Eye (tissue), 1 donor: ENCODE measurements around the gene IDUA.

Experiments
- DNase-seq: peaks from one replicate; pipeline ENCODE4 v3.0.0-alpha.2; 2015

The IDUA gene

DNA sequence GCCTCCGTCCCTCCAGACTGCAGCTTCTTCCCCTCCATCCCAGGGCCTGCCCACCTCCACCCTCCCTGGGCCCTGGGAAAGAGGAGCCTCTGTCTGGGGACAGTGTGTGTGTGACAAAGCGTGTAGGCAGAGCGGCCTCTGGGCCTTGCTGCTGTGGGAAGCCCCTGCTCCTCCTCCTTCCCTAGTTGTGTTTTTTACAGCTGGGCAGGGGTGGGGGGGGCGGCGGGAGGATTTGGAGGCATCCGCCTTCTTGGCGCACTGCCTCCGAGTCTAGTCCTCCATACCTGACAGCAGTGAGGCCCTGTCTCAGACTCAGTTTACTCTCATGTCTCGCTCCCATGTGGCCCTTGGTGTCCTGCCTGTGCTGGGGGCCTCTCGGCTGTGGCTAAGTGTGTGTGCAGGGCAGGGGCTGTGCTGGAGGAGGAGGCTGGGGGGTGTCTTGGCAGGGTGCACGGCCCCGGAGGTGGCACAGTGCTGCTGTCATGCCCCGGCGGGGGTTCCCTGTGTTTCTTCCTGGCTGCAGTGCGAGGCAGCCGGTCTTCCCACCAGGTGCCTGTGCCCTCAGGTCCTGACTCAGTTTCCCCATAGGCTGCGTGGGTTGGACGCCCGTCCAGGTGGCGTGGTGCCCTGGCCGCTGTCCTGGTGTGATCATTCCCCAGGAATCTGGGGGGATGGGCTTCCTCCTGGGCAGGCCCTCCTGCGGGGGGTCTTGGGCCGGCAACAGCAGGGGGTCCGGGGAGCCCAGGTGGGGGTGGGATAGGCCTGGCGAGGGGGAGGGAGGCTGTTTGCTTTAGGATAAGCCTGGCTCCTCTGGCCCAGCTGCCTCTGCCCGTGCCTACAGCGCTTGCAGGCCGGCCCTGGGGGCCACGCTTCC lies 31.5 kb downstream of the IDUA start:
- no peak for DNase-seq

DNA sequence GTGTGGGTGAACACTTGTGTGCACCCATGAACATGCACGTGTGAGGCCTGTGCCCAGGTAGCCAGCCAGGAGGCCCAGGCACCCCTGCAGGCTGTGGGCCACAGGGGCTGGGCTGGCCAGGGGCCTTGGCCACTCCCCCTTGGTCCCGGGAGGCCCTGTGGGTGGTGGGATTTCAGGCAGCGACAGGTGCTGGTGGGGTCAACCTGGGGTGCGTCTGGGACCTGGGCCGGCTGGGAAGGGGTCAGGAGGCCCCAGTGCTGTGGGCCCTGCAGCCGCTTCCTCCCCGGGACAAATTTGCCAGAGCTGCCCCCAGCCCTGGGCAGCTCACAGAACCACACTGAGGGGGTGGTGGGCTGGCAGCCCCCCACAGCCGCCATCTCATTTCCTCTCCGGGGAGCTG lies 32.5 kb downstream of the IDUA start:
- DNase-seq, result no peak

DNA sequence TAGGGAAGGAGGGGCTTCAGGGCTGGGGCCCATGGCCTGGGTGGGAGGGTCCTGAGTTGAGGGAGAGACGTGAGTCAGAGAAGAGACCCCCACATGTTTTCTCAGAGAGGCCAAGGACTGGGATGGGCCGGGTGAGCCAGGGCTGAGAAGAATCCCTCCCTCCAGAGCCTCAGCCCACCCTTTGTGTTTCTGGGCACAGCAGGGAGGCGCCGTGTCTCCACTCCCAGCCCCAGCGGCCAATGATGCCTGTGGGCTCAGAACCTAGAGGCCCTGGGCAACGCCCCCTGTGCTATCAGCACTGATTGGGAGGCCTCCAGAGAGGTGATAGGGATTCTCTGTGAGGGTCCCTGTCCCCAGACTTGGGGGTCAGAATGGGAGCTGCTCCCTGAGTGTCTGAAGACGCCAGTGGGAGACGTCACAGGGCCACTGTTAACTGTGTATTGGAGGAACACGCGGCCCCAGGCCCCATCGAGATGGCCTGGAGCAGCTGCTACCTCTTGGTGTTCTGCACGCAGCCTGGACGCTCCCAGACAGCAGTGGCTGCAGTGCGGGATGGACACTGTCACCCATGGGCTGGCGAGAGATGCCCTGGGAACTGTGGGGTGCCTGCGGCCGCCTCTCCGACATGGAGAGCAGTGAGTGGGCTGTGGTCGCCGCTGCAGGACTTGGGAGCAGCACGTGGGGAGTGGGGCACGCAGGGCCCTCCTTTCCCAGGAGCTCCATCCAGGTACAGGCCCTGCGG lies 33.1 kb downstream of the IDUA start:
- DNase-seq, result peak; percentile 79

DNA sequence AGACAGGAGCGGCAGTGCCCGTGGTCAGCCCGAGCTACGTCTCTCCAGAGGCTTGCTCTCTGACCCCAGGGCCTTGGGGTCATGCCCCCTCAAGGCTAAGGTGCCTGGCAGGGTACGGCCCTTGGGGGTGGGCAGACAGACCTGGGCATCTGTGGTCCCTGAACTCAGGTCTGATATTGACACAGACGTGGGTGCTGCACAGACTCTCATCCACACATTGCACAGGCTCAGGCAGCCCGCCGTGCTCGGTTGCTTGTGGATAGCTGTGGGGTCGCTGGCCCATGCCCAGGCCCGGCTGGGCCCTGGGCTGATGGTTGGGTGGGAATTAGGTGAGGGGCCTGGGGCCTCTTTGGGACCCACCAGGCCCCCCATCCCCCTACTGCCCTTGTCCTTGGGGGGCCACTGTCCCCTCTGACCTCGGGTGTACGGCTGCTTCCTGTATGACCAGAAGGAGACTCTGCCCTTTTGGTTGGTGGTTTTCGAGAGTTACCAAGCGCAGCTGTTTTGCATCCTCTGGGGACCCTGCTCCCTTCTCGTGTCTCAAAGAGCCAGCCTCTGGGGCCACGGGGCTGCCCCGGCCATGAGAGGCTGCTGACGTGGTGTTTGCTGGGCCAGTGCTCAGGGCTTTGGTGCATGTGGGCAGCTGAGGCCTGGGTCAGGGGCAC lies 34.7 kb downstream of the IDUA start:
- DNase-seq, result no peak

DNA sequence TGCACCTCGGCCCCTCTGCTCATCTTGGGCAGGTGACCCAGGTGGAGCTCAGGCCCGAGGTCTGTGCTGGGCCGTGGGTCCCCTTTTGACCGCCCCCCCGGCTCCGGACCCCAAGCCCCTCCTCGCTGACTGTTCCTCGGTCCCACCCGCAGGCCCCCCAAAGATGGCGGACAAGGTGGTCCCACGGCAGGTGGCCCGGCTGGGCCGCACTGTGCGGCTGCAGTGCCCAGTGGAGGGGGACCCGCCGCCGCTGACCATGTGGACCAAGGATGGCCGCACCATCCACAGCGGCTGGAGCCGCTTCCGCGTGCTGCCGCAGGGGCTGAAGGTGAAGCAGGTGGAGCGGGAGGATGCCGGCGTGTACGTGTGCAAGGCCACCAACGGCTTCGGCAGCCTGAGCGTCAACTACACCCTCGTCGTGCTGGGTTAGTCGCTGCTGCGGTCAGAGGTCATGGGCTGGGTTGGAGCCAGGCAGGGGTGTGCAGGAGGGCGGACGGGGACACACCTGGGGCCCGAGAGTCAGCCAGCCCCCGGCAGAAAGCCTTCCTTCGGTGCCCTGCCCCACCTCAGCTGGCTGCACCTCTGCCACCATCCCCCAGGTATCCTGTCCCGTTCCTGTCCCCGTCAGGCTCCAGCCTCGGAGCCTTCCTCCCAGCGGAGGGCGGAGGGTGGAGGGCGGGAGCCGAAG lies 35.4 kb downstream of the IDUA start:
- no peak for DNase-seq

DNA sequence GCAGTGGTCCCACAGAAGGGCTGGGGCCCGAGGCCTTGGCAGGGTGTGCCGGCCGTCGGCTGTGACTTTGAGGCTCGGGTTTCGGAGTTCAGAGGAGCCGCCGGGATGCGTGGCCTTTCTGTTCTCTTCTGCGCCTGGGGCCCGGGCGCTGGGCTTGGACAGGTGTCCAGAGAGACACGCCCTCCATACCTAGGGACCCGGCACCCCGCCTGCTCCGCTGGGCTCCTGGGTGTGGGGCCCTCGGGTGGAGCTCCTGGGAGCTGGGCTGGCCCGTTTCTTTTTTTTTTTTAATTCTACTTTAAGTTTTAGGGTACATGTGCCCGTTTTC lies 35.9 kb downstream of the IDUA start:
- no peak for DNase-seq

DNA sequence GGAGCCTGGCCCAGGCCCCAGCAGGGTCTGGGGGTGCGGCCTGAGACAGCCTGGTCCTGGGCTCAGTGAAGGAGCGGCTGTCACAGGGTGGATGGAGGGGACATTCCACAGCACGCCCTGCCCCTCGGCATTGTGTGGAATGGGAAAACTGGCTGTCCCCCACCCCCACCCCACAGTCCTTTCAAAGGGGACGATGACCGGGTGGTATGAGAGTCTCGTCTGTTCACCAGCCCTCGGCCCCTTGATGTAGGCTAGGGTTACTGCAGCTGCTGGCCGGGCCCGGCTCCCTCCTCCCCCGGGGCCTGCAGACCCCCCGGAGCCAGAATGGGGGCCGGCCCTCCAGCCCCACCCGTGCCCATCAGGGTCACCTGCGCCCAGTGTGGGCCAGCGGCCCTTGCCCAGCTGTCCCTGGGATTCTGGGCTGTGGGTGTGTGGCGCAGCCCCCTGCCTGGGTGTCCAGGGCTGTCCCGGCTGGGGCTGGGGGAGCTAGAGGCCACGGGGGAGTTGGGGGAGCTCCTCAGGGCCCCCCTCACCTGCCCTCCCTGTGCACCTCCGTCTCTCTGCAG lies 36.3 kb downstream of the IDUA start:
- no peak for DNase-seq

DNA sequence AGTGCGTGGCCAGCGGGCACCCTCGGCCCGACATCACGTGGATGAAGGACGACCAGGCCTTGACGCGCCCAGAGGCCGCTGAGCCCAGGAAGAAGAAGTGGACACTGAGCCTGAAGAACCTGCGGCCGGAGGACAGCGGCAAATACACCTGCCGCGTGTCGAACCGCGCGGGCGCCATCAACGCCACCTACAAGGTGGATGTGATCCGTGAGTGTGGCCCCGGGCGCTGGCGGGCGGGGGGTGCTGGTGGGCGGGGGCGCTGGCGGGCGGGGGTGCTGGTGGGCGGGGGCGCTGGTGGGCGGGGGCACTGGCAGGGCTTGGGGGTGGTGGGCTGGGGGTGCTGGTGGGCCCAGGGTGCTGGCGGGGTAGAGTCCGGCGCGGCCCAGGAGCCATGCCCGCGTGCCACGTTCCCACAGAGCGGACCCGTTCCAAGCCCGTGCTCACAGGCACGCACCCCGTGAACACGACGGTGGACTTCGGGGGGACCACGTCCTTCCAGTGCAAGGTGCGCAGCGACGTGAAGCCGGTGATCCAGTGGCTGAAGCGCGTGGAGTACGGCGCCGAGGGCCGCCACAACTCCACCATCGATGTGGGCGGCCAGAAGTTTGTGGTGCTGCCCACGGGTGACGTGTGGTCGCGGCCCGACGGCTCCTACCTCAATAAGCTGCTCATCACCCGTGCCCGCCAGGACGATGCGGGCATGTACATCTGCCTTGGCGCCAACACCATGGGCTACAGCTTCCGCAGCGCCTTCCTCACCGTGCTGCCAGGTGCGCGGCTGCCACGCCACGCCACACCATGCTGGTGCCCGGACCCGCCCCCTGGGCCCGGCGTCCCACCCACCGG lies 37.3 kb downstream of the IDUA start:
- no peak for DNase-seq

DNA sequence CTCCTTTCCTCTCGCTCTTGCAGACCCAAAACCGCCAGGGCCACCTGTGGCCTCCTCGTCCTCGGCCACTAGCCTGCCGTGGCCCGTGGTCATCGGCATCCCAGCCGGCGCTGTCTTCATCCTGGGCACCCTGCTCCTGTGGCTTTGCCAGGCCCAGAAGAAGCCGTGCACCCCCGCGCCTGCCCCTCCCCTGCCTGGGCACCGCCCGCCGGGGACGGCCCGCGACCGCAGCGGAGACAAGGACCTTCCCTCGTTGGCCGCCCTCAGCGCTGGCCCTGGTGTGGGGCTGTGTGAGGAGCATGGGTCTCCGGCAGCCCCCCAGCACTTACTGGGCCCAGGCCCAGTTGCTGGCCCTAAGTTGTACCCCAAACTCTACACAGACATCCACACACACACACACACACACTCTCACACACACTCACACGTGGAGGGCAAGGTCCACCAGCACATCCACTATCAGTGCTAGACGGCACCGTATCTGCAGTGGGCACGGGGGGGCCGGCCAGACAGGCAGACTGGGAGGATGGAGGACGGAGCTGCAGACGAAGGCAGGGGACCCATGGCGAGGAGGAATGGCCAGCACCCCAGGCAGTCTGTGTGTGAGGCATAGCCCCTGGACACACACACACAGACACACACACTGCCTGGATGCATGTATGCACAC lies 38.2 kb downstream of the IDUA start:
- no peak for DNase-seq

DNA sequence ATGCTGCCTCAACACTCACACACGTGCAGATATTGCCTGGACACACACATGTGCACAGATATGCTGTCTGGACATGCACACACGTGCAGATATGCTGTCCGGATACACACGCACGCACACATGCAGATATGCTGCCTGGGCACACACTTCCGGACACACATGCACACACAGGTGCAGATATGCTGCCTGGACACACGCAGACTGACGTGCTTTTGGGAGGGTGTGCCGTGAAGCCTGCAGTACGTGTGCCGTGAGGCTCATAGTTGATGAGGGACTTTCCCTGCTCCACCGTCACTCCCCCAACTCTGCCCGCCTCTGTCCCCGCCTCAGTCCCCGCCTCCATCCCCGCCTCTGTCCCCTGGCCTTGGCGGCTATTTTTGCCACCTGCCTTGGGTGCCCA lies 39.3 kb downstream of the IDUA start:
- DNase-seq, result no peak

DNA sequence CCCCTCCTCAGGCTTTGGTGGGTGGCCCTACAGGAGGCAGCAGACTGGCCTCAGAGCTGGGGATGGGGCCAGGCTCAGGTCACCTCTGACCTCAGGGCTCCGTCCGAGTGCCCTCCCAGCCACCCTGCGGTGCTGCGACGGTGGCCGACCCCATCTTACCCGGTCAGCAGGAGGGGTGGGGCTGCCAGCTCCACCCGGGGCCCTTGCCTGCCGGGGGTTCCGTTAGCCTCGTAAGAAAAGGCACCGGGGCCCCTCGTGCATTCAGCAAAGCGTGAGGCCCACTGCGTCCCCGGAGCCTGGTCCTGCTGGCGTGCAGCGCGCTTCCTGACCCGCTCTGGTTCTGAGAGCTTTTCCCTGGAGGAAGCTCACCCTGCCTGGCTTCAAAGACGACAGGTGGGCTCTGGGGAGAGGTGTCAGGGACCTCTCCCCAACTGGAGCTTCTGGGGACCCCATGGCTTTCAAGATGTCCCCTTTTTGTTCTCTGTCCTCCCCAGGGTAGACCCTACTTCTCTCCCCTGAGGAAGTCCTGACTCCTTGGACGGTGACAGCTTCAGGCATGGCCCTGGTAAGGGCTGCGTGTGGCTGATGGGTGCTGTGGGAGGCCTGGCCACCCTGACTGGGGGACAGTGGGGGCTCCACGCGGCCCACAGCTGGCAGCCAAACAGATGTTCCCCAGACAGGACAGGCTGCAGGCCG lies 40.5 kb downstream of the IDUA start:
- DNase-seq, result no peak

DNA sequence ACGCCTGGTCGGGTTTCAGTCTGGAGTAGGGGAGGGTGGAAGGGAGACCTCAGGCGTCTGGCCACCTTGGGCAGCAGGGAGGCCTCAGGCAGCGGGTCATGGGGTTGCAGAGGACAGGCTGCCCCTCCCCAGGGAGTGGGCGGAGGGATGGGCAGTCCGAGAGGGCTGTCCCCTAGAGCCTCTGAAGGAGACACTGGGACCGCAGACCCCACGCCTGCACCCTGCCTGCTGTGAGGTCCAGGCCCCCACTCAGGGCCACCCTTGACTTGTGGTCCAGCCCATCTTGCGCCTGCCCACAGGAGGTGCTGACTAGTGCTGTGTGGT lies 41.0 kb downstream of the IDUA start:
- DNase-seq, result no peak

DNA sequence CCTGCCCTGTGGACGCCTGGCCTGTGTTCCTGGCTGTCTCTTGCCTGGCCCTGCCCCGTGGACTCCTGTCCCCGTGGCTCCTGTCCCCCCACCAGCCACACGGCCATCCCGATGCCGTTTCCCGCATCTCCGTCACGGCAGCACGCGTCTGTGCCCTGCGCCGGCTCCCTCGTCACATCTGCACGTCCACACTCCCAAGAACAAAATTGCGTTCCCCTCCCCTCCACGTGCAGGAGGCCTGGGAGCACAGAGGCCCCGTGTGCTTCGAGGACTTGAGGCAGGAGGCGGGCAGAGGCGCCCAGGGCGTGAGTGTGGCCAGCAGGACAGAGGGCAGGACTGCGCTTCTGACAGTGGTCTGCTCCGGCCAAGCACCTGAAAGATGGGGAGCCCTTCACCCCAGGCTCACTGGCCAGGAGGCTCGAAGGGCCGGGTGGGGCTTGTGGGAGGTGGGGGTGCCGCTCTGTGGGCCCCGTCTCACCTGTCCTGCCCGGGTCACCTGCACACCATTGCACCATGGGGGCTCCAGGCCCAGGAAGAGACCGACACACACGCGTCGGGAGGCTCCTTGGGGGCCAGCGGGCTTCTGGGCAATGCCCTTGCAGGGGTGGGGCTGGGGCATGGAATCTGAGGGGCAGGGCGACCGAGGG lies 41.9 kb downstream of the IDUA start:
- no peak for DNase-seq

DNA sequence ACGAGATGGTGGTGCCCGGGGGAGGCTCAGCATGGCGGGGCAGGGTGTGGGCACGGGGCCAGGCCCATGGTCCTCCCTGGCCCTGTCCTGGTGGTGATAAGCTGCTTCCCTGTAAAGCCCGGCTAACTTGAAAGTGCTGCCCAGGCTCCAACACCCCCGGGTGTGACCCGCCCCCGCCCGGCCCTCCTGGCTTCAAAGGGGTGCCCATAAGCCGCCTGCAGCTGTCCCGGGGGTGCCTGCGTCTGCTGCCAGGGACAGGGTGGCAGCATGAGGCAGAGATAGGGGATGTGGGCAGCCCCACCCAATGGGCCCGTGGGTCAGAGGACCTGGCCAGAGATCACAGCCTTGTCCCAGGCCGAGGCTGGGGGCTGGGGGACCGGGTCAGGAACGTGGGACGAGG lies 42.7 kb downstream of the IDUA start:
- DNase-seq, result no peak

DNA sequence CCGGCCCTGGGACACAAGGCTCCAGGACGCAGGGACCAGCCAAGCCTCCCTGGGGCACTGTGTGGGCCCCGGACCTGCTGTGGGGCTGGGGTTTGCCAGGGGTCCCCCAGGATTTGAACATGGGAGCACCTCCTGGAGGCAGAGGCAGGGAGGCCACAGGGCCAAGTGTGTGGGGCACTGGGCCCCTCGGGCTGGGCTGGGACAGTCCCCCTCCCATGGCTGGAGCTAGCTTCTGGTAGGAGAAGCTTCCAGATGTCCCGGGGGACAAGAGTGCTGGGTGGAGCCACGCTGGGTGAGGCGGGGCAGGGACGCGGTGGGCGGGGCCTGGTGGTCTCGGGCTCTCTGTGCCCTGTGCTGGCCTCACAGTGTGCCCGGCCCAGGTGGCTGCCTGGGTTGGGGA lies 43.2 kb downstream of the IDUA start:
- DNase-seq, result no peak

DNA sequence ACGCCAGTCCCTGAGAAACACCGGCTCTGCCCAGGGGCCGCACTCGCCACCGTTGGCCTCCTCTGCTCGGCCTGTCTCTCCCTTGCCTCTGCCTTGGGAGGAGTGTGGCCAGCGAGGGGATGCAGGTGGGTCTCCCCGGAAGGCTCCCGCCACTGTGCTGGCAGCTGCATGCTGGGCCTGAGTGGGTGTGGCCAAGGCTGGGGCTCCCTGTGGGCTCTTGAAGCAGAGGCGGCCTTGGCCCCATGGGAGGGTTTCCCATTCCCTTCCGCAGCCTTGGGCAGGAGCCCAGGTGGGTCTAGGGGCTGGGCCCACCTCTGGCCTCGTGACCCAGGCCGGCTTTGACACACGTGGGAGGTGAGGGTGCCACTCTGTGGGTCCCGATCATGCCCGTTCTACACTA lies 43.7 kb downstream of the IDUA start:
- no peak for DNase-seq

DNA sequence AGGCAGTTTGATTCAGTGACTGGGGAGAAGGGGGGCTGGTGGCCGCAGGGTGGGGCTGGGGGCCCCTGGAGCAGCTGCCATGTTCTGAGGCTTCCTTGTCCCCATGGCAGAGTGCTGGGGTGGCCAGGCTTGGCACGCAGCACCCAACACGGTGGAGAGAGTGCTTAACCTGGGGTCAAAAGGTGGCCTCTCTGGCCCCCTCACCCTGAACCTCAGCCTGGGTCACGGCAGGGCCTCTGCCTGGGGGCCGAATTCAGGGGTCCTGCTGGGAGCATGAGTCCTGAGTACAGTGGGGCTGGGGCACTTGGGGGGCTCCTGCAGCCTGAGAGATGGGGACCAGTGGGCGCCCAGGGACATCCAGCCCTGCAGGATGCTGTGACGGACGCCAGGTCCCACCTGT lies 44.5 kb downstream of the IDUA start:
- DNase-seq, result no peak

DNA sequence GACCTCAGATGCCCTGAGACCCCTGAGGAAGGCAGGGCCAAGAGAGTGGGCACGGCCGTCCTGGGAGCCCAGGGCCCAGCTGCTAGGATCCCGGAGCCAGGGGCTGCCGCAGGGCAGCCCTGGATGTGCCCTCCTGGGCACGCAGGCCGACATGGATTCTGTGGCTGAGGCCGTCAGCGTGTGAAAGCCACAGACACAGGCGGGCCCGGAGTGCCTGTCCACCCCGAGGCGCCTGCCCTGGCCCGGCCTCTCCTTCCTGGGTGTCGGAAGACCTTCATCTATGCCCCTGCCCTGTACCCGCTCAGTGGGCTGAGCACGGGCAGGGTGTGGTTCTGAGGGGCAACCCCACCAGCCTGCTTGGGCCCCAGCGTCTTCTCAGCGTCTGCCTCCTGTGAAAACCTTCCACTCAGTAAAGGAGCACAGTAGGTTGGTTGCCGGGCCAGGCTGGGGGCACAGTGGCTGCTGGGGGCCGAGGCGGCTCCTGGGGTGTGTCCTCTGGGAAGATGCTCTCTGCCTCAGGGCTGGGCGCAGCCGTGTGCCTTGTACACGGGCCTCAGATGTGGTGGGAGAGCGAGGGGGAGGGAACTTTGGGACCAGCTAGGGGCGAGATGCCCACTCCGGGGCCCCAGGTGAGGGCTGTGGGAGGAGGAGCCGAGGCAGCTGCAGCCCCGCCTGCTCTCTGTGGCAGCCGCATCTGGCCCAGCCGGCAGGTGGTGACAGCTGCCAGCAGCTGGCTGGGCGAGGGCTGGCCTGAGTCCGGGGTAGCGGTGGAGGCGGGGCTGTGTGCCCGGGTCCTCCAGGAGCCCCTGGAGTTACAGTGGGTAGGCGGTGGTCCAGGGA lies 45.3 kb downstream of the IDUA start:
- DNase-seq, result no peak

DNA sequence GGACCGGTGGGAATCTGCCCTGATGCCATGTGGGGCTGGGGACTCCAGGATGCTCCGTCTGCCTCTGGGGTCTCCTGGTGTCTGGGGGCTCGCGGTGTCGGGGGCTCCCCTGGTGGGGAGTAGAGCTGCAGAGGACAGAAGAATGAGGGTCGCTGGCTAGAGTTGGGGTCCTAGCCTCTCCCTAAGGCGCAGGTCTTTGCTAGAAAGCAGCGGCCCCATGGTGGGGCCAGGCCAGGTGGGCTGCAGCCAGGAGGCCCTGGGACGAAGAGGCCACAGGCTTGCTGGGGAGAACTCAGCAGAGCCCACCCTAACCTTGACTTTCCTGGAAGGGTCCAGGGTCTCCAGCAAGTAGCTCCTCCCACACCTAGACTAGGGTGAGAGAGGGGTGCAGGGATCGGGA lies 46.0 kb downstream of the IDUA start:
- DNase-seq, result no peak
